HFFc6 (cell line): ENCODE data around the gene DMTF1. TPM values are rescaled to one million over a fixed set of nuclear protein-coding genes. Genes with fewer than 3 reads are reported as not detected.
"Not testable (repeated sequence)": the region's sequence is repeated elsewhere in the genome, so short reads cannot be mapped to it uniquely, and the experiment has no call there.

ENCODE experiments used
- DNase-seq: peaks from one replicate; pipeline ENCODE4 v3.0.0-alpha.2; 2018
- H3K27ac Mint-ChIP-seq: 2 replicates; pipeline ENCODE4 v1.8.0; 2020; ENCODE audit warnings: mild to moderate bottlenecking, mixed read lengths
- H3K27me3 Mint-ChIP-seq: 2 replicates; pipeline ENCODE4 v1.8.0; 2021; ENCODE audit warnings: mild to moderate bottlenecking, moderate library complexity, mixed read lengths; ENCODE audit not compliant: insufficient read depth
- H3K36me3 Mint-ChIP-seq: 2 replicates; pipeline ENCODE4 v1.8.0; 2021; ENCODE audit warnings: low read depth, mixed read lengths
- H3K4me1 Mint-ChIP-seq: 2 replicates; pipeline ENCODE4 v1.8.0; 2020; ENCODE audit warnings: low read depth, mixed read lengths
- H3K4me3 Mint-ChIP-seq: 2 replicates; pipeline ENCODE4 v1.8.0; 2020; ENCODE audit warnings: mild to moderate bottlenecking, moderate library complexity, mixed read lengths
- H3K9me3 Mint-ChIP-seq: 2 replicates; pipeline ENCODE4 v1.8.0; 2020; ENCODE audit warnings: mild to moderate bottlenecking, mixed read lengths
- CTCF ChIP-seq: fragments of 200-600 bp; sonication (generic); IDR thresholded peaks from 2 replicates; pipeline ENCODE4 v1.5.0; 2021; ENCODE audit warnings: antibody characterized with exemption, mild to moderate bottlenecking
- total RNA-seq, 6 experiments: library from RNA; stranded (reverse); fragmentation: NEBNext Ultra II Directional; extraction: Animal tissue kit (Norgen Biotek cat#: 25700); gene quantifications; 2 replicates in 1 of 6; 3 replicates in 5 of 6; pipeline ENCODE4 v1.2.3, GENCODE V29; 2021

Gene DMTF1
- total RNA-seq, 6 experiments from 2014 or later = 26.2 to 33.0 (median 30.7) TPM

DNA sequence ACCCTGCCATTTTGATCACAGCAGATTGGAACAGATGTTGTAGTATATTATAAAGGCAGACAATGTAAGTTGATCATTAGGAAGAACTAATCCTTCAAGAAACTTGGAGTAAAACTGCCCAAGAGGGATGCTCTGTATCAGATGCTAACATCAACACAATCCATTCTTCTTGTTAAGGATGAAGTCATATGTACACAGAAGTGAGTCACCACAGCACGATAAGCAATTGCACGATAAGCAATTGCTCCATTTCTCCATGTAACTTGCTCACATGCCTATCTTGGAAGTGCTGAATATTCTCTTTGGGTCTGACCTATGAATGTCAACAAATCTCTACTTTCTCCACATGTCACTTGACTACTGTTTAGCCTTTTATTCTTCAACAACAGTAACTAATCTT, 41.5 kb upstream of the DMTF1 start:
- Mint-ChIP-seq H3K36me3 (no peaks in the 10 kb centered on the region), H3K27me3 (no peaks in the 10 kb centered on the region; the same call in 1 of the 2 replicates), H3K4me1 (no peaks in the 10 kb centered on the region), H3K9me3 (no peaks in the 10 kb centered on the region; the same call in 1 of the 2 replicates), H3K4me3 (no peak overlapping the region), H3K27ac (no peak overlapping the region)
- no peak for DNase-seq
- no peak for TF ChIP-seq CTCF

GRCh38 chr7:87111877-87112276, 40.4 kb upstream of the DMTF1 start:
- no peak for TF ChIP-seq CTCF
- Mint-ChIP-seq H3K9me3 (no peaks in the 10 kb centered on the region; the same call in 1 of the 2 replicates), H3K27ac (no peak overlapping the region), H3K4me1 (no peaks in the 10 kb centered on the region), H3K36me3 (no peaks in the 10 kb centered on the region), H3K4me3 (no peak overlapping the region), H3K27me3 (no peaks in the 10 kb centered on the region; the same call in none of the 2 replicates)
- DNase-seq = no peak

- H3K4me3 Mint-ChIP-seq = no peak overlapping the region
- no peak overlapping the region for H3K27ac Mint-ChIP-seq
- H3K27me3 Mint-ChIP-seq = no peaks in the 10 kb centered on the region; the same call in 1 of the 2 replicates
- no peak for TF ChIP-seq CTCF
- no peak for DNase-seq
- no peaks in the 10 kb centered on the region; the same call in 1 of the 2 replicates for H3K9me3 Mint-ChIP-seq
- no peaks in the 10 kb centered on the region for H3K4me1 Mint-ChIP-seq
- no peaks in the 10 kb centered on the region for H3K36me3 Mint-ChIP-seq
Measured at GRCh38 chr7:87113077-87113476, 39.2 kb upstream of the DMTF1 start.

- DNase-seq, H3K27me3 Mint-ChIP-seq, H3K4me3 Mint-ChIP-seq, H3K9me3 Mint-ChIP-seq, H3K27ac Mint-ChIP-seq, H3K4me1 Mint-ChIP-seq, H3K36me3 Mint-ChIP-seq: not testable (repeated sequence)
Measured at GRCh38 chr7:87113904-87114303, 38.3 kb upstream of the DMTF1 start.

- H3K4me1 Mint-ChIP-seq, H3K36me3 Mint-ChIP-seq, H3K9me3 Mint-ChIP-seq, H3K4me3 Mint-ChIP-seq, H3K27me3 Mint-ChIP-seq, H3K27ac Mint-ChIP-seq, DNase-seq: not testable (repeated sequence)
Measured at GRCh38 chr7:87115772-87116171, 36.5 kb upstream of the DMTF1 start.

DNA sequence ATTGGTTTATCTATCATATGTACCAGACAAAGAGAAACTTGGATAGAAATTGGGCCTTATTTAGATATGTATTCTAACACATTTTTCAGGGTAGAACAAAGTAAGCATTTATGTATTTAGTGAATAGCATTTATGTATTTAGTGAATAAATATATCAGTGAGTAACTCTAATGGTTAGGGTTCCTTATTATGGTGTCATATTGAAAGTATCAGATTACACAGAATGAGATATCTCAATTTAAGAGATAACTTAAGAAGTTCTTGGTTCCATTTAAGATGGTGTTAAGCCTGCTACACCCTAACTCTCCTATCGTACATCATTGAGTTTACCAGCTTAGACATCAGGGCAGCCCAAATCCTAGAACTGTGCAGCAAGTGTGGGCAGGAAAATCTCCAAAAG, 35.9 kb upstream of the DMTF1 start:
- no peaks in the 10 kb centered on the region for H3K36me3 Mint-ChIP-seq
- no peak for DNase-seq
- no peaks in the 10 kb centered on the region; the same call in 1 of the 2 replicates for H3K27me3 Mint-ChIP-seq
- TF ChIP-seq CTCF = no peak
- H3K4me3 Mint-ChIP-seq = no peak overlapping the region
- no peak overlapping the region for H3K27ac Mint-ChIP-seq
- H3K4me1 Mint-ChIP-seq = no peaks in the 10 kb centered on the region
- H3K9me3 Mint-ChIP-seq = no peaks in the 10 kb centered on the region; the same call in 1 of the 2 replicates

- DNase-seq = no peak
- H3K9me3 Mint-ChIP-seq = no peaks in the 10 kb centered on the region
- no peak for TF ChIP-seq CTCF
- no peaks in the 10 kb centered on the region for H3K36me3 Mint-ChIP-seq
- H3K4me3 Mint-ChIP-seq = no peak overlapping the region
- no peaks in the 10 kb centered on the region for H3K4me1 Mint-ChIP-seq
- H3K27ac Mint-ChIP-seq = no peak overlapping the region
- H3K27me3 Mint-ChIP-seq = no peaks in the 10 kb centered on the region; the same call in 1 of the 2 replicates
Measured at GRCh38 chr7:87119581-87119980, 32.7 kb upstream of the DMTF1 start.
